ENCODE results near the gene CDCP1.

CDCP1 gene

GRCh38 chr3:45183872-45184262, 37.7 kb upstream of the CDCP1 start:
- H3K27me3 ChIP-seq (ENCODE audit: control insufficient read depth in 1 of 2, insufficient read depth in 2 of 2, low read length in 2 of 2): no peaks in the 10 kb centered on the region
- no peaks in the 10 kb centered on the region for H3K9me3 ChIP-seq (ENCODE audit: control insufficient read depth in 1 of 2, low read length in 2 of 2)
- no peaks in the 10 kb centered on the region for H3K36me3 ChIP-seq (ENCODE audit: control insufficient read depth in 1 of 2, insufficient read depth in 2 of 2, low read length in 2 of 2)
- peaks cover 14 to 16% of the 10 kb centered on the region in 2 donors for H3K4me1 ChIP-seq (ENCODE audit: control insufficient read depth in 1 of 2, insufficient read depth in 2 of 2, low read length in 2 of 2)
- H3K27ac ChIP-seq (ENCODE audit: low read depth, low read length): no peak overlapping the region
- H3K9ac ChIP-seq (ENCODE audit: low read depth in 1 of 2, low read length in 2 of 2): no peak overlapping the region
- H3K4me3 ChIP-seq (ENCODE audit: low read depth in 1 of 2, low read length in 2 of 2): no peak overlapping the region

- peak overlapping the region in 1 of 2 donors; percentile 6 for H3K9ac ChIP-seq (ENCODE audit: low read depth in 1 of 2, low read length in 2 of 2)
Observed at GRCh38 chr3:45182915-45183871, 37.0 kb upstream of the CDCP1 start.

GRCh38 chr3:45181496-45181895, 35.3 kb upstream of the CDCP1 start:
- no peaks in the 10 kb centered on the region for H3K27me3 ChIP-seq (ENCODE audit: control insufficient read depth in 1 of 2, insufficient read depth in 2 of 2, low read length in 2 of 2)
- peaks cover 23 to 27% of the 10 kb centered on the region in 2 donors for H3K4me1 ChIP-seq (ENCODE audit: control insufficient read depth in 1 of 2, insufficient read depth in 2 of 2, low read length in 2 of 2)
- H3K36me3 ChIP-seq (ENCODE audit: control insufficient read depth in 1 of 2, insufficient read depth in 2 of 2, low read length in 2 of 2): no peaks in the 10 kb centered on the region
- H3K27ac ChIP-seq (ENCODE audit: low read depth, low read length): no peak overlapping the region
- H3K9ac ChIP-seq (ENCODE audit: low read depth in 1 of 2, low read length in 2 of 2): no peak overlapping the region
- H3K9me3 ChIP-seq (ENCODE audit: control insufficient read depth in 1 of 2, low read length in 2 of 2): no peaks in the 10 kb centered on the region
- no peak overlapping the region for H3K4me3 ChIP-seq (ENCODE audit: low read depth in 1 of 2, low read length in 2 of 2)

More at GRCh38 chr3:45182915-45183871, 37.0 kb upstream of the CDCP1 start:
- peaks cover 21 to 22% of the 10 kb centered on the region in 2 donors for H3K4me1 ChIP-seq (ENCODE audit: control insufficient read depth in 1 of 2, insufficient read depth in 2 of 2, low read length in 2 of 2)
- H3K27ac ChIP-seq (ENCODE audit: low read depth, low read length): no peak overlapping the region
- peak overlapping the region in 1 of 2 donors; percentile 5 for H3K4me3 ChIP-seq (ENCODE audit: low read depth in 1 of 2, low read length in 2 of 2)
- no peaks in the 10 kb centered on the region for H3K27me3 ChIP-seq (ENCODE audit: control insufficient read depth in 1 of 2, insufficient read depth in 2 of 2, low read length in 2 of 2)
- H3K36me3 ChIP-seq (ENCODE audit: control insufficient read depth in 1 of 2, insufficient read depth in 2 of 2, low read length in 2 of 2): no peaks in the 10 kb centered on the region
- H3K9me3 ChIP-seq (ENCODE audit: control insufficient read depth in 1 of 2, low read length in 2 of 2): no peaks in the 10 kb centered on the region

- Histone ChIP-seq H3K27me3 (ENCODE audit: control insufficient read depth in 1 of 2, insufficient read depth in 2 of 2, low read length in 2 of 2) (no peaks in the 10 kb centered on the region), H3K27ac (ENCODE audit: low read depth, low read length) (no peak overlapping the region)
Observed at GRCh38 chr3:45180899-45181298, 34.7 kb upstream of the CDCP1 start.

GRCh38 chr3:45180051-45180450, 33.9 kb upstream of the CDCP1 start:
- H3K9me3 ChIP-seq (ENCODE audit: control insufficient read depth in 1 of 2, low read length in 2 of 2): no peaks in the 10 kb centered on the region
- no peak overlapping the region for H3K4me3 ChIP-seq (ENCODE audit: low read depth in 1 of 2, low read length in 2 of 2)
- peaks cover 23 to 27% of the 10 kb centered on the region in 2 donors for H3K4me1 ChIP-seq (ENCODE audit: control insufficient read depth in 1 of 2, insufficient read depth in 2 of 2, low read length in 2 of 2)
- no peaks in the 10 kb centered on the region for H3K27me3 ChIP-seq (ENCODE audit: control insufficient read depth in 1 of 2, insufficient read depth in 2 of 2, low read length in 2 of 2)
- no peak overlapping the region for H3K9ac ChIP-seq (ENCODE audit: low read depth in 1 of 2, low read length in 2 of 2)
- H3K36me3 ChIP-seq (ENCODE audit: control insufficient read depth in 1 of 2, insufficient read depth in 2 of 2, low read length in 2 of 2): no peaks in the 10 kb centered on the region
- no peak overlapping the region for H3K27ac ChIP-seq (ENCODE audit: low read depth, low read length)

More at GRCh38 chr3:45180899-45181298, 34.7 kb upstream of the CDCP1 start:
- H3K4me1 ChIP-seq (ENCODE audit: control insufficient read depth in 1 of 2, insufficient read depth in 2 of 2, low read length in 2 of 2): peaks cover 23 to 27% of the 10 kb centered on the region in 2 donors
- no peaks in the 10 kb centered on the region for H3K9me3 ChIP-seq (ENCODE audit: control insufficient read depth in 1 of 2, low read length in 2 of 2)
- H3K36me3 ChIP-seq (ENCODE audit: control insufficient read depth in 1 of 2, insufficient read depth in 2 of 2, low read length in 2 of 2): no peaks in the 10 kb centered on the region
- H3K9ac ChIP-seq (ENCODE audit: low read depth in 1 of 2, low read length in 2 of 2): no peak overlapping the region
- H3K4me3 ChIP-seq (ENCODE audit: low read depth in 1 of 2, low read length in 2 of 2): no peak overlapping the region

GRCh38 chr3:45179163-45179562, 33.0 kb upstream of the CDCP1 start:
- peaks cover 23 to 27% of the 10 kb centered on the region in 2 donors for H3K4me1 ChIP-seq (ENCODE audit: control insufficient read depth in 1 of 2, insufficient read depth in 2 of 2, low read length in 2 of 2)
- no peaks in the 10 kb centered on the region for H3K9me3 ChIP-seq (ENCODE audit: control insufficient read depth in 1 of 2, low read length in 2 of 2)
- no peak overlapping the region for H3K9ac ChIP-seq (ENCODE audit: low read depth in 1 of 2, low read length in 2 of 2)

GRCh38 chr3:45178183-45179023, 32.2 kb upstream of the CDCP1 start:
- Histone ChIP-seq H3K27ac (ENCODE audit: low read depth, low read length) (no peak overlapping the region), H3K4me1 (ENCODE audit: control insufficient read depth in 1 of 2, insufficient read depth in 2 of 2, low read length in 2 of 2) (peaks cover 20 to 23% of the 10 kb centered on the region in 2 donors), H3K9ac (ENCODE audit: low read depth in 1 of 2, low read length in 2 of 2) (no peak overlapping the region)

More at GRCh38 chr3:45179163-45179562, 33.0 kb upstream of the CDCP1 start:
- H3K36me3 ChIP-seq (ENCODE audit: control insufficient read depth in 1 of 2, insufficient read depth in 2 of 2, low read length in 2 of 2): no peaks in the 10 kb centered on the region
- no peak overlapping the region for H3K4me3 ChIP-seq (ENCODE audit: low read depth in 1 of 2, low read length in 2 of 2)
- H3K27me3 ChIP-seq (ENCODE audit: control insufficient read depth in 1 of 2, insufficient read depth in 2 of 2, low read length in 2 of 2): no peaks in the 10 kb centered on the region
- H3K27ac ChIP-seq (ENCODE audit: low read depth, low read length): no peak overlapping the region

GRCh38 chr3:45176912-45177311, 30.7 kb upstream of the CDCP1 start:
- H3K36me3 ChIP-seq (ENCODE audit: control insufficient read depth in 1 of 2, insufficient read depth in 2 of 2, low read length in 2 of 2): no peaks in the 10 kb centered on the region
- H3K27ac ChIP-seq (ENCODE audit: low read depth, low read length): no peak overlapping the region

More at GRCh38 chr3:45178183-45179023, 32.2 kb upstream of the CDCP1 start:
- no peaks in the 10 kb centered on the region for H3K27me3 ChIP-seq (ENCODE audit: control insufficient read depth in 1 of 2, insufficient read depth in 2 of 2, low read length in 2 of 2)
- H3K36me3 ChIP-seq (ENCODE audit: control insufficient read depth in 1 of 2, insufficient read depth in 2 of 2, low read length in 2 of 2): no peaks in the 10 kb centered on the region
- H3K9me3 ChIP-seq (ENCODE audit: control insufficient read depth in 1 of 2, low read length in 2 of 2): no peaks in the 10 kb centered on the region
- H3K4me3 ChIP-seq (ENCODE audit: low read depth in 1 of 2, low read length in 2 of 2): no peak overlapping the region

GRCh38 chr3:45174234-45174633, 28.1 kb upstream of the CDCP1 start:
- H3K9me3 ChIP-seq (ENCODE audit: control insufficient read depth in 1 of 2, low read length in 2 of 2): no peaks in the 10 kb centered on the region
- no peaks in the 10 kb centered on the region for H3K27me3 ChIP-seq (ENCODE audit: control insufficient read depth in 1 of 2, insufficient read depth in 2 of 2, low read length in 2 of 2)
- H3K4me3 ChIP-seq (ENCODE audit: low read depth in 1 of 2, low read length in 2 of 2): no peak overlapping the region
- no peak overlapping the region for H3K27ac ChIP-seq (ENCODE audit: low read depth, low read length)
- peaks cover 10 to 11% of the 10 kb centered on the region in 2 donors for H3K4me1 ChIP-seq (ENCODE audit: control insufficient read depth in 1 of 2, insufficient read depth in 2 of 2, low read length in 2 of 2)
- no peaks in the 10 kb centered on the region for H3K36me3 ChIP-seq (ENCODE audit: control insufficient read depth in 1 of 2, insufficient read depth in 2 of 2, low read length in 2 of 2)
- no peak overlapping the region for H3K9ac ChIP-seq (ENCODE audit: low read depth in 1 of 2, low read length in 2 of 2)

More at GRCh38 chr3:45176912-45177311, 30.7 kb upstream of the CDCP1 start:
- Histone ChIP-seq H3K4me1 (ENCODE audit: control insufficient read depth in 1 of 2, insufficient read depth in 2 of 2, low read length in 2 of 2) (peaks cover 10 to 14% of the 10 kb centered on the region in 2 donors), H3K4me3 (ENCODE audit: low read depth in 1 of 2, low read length in 2 of 2) (no peak overlapping the region), H3K27me3 (ENCODE audit: control insufficient read depth in 1 of 2, insufficient read depth in 2 of 2, low read length in 2 of 2) (no peaks in the 10 kb centered on the region), H3K9me3 (ENCODE audit: control insufficient read depth in 1 of 2, low read length in 2 of 2) (no peaks in the 10 kb centered on the region), H3K9ac (ENCODE audit: low read depth in 1 of 2, low read length in 2 of 2) (no peak overlapping the region)

- peaks cover 8 to 10% of the 10 kb centered on the region in 2 donors for H3K4me1 ChIP-seq (ENCODE audit: control insufficient read depth in 1 of 2, insufficient read depth in 2 of 2, low read length in 2 of 2)
- H3K36me3 ChIP-seq (ENCODE audit: control insufficient read depth in 1 of 2, insufficient read depth in 2 of 2, low read length in 2 of 2): no peaks in the 10 kb centered on the region
- no peaks in the 10 kb centered on the region for H3K27me3 ChIP-seq (ENCODE audit: control insufficient read depth in 1 of 2, insufficient read depth in 2 of 2, low read length in 2 of 2)
- H3K4me3 ChIP-seq (ENCODE audit: low read depth in 1 of 2, low read length in 2 of 2): no peak overlapping the region
- H3K9me3 ChIP-seq (ENCODE audit: control insufficient read depth in 1 of 2, low read length in 2 of 2): no peaks in the 10 kb centered on the region
- H3K9ac ChIP-seq (ENCODE audit: low read depth in 1 of 2, low read length in 2 of 2): no peak overlapping the region
- no peak overlapping the region for H3K27ac ChIP-seq (ENCODE audit: low read depth, low read length)
Observed at GRCh38 chr3:45173776-45174175, 27.6 kb upstream of the CDCP1 start.
